ENCODE results near the gene KCNJ1.

DNA sequence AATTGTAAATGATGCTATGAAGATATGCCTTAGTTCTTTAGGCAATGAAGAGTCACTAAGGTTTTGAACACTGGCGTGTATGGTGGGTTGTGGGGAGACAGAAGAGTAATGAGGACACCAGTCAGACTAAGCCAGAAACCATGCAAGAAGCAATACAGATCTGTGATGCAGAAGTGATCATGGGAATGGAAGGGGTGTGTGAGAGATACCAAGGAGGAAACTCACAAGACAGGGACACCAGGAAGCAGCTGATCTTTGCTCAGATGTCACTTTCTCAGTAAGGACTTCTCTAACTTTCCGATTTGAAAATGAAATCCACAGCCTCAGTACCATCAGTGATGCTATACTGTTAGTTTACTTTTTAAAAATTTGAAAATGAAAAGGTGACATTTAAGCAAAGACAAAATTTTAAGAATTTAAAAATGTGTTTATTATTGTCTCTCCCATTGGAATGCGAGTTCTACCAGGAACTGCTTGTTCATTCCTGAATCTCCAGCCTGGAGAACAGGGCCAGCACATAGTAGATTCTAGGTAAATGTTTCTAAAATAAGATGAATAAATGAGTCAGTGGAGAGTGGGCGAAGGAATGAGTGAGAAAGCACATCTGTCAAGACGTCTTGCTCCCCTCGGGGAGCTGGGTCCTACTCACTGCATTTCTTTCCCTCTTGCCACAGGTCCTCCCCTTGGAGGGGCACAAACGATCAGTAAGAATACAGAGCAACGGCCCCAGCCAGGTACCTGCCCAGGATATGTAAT lies 60.4 kb downstream of the KCNJ1 start:
- no peak for TF ChIP-seq EZH2 (IDR thresholded peaks at IDR 0.05; ENCODE audit: low read depth)
- TF ChIP-seq, protein P1, sequence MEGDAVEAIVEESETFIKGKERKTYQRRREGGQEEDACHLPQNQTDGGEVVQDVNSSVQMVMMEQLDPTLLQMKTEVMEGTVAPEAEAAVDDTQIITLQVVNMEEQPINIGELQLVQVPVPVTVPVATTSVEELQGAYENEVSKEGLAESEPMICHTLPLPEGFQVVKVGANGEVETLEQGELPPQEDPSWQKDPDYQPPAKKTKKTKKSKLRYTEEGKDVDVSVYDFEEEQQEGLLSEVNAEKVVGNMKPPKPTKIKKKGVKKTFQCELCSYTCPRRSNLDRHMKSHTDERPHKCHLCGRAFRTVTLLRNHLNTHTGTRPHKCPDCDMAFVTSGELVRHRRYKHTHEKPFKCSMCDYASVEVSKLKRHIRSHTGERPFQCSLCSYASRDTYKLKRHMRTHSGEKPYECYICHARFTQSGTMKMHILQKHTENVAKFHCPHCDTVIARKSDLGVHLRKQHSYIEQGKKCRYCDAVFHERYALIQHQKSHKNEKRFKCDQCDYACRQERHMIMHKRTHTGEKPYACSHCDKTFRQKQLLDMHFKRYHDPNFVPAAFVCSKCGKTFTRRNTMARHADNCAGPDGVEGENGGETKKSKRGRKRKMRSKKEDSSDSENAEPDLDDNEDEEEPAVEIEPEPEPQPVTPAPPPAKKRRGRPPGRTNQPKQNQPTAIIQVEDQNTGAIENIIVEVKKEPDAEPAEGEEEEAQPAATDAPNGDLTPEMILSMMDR (conservative IDR thresholded peaks at IDR 0.05): no peak

Measured in PC-9 (cell line).